Left ventricle myocardium superior (tissue), 1 donor: ENCODE measurements around the gene RHOT2. TPM values are rescaled to one million over a fixed set of nuclear protein-coding genes. Genes with fewer than 3 reads are reported as not detected.
A peak's percentile ranks its signal among the peaks of the same experiment; 100 is the strongest.

Experiments
- ATAC-seq: fragments of 200-7000 bp; cut with Tn5 transposase; one replicate; pipeline ENCODE4 v1.9.1; 2020; ENCODE audit warnings: mild to moderate bottlenecking, moderate library complexity
- DNase-seq: peaks from one replicate; pipeline ENCODE4 v3.0.0-alpha.2; 2020
- intact Hi-C: fragments of 100-400 bp; cut with micrococcal nuclease; formaldehyde crosslinking; loops from one replicate; pipeline ENCODE4 v1.11.0; 2022
- total RNA-seq: library from RNA; stranded (reverse); fragmentation: NEBNext Ultra II Directional; extraction: Animal tissue kit (Norgen Biotek cat#: 25700); gene quantifications from one replicate; pipeline ENCODE4 v1.2.1, GENCODE V29; 2021
- donor health status: DM: no; HTN: yes; CAD: no; lungs with severe emphysema.

Gene RHOT2
- total RNA-seq, 1 donor from 2014 or later = 88.8 TPM

DNA sequence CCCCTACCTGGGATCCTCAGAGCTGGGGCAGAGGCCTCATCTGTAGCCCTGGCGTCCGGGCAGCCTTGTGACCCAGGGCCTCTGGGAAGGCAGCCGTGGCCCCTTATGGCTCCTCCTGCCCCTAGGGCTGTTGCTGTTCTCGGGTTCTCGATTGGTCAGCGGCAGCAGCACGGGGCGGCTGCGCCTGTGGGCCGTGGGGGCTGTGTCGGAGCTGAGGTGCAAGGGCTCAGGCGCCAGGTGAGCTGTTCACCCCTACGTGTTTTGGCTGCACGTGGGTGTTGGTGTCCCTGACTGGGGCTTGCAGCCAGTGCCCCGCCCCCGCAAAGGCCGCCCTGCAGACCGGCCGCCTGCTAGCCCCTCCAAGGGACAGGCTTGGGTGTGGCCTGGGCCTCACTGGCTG lies 5.8 kb upstream of the RHOT2 start:
- DNase-seq (no peak), ATAC-seq (no peak)
- intact Hi-C loops = no loop called here

DNA sequence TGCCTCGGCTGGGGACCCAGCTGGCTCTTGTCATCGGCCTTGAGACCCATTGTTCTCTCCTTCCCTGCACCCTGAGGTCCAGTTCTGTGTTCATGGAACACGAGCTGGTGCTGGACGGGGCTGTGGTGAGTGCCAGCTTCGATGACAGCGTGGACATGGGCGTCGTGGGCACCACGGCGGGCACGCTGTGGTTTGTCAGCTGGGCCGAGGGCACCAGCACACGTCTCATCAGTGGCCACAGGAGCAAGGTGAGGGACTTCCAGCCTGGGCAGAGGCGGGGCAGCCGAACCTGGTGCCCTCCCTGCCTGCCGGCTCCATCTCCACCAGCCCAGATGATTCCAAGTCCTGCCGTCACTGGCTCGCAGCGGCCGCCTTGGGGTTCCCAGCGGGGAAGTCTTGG lies 5.3 kb upstream of the RHOT2 start:
- DNase-seq (no peak), ATAC-seq (no peak)
- intact Hi-C loops = no loop called here

DNA sequence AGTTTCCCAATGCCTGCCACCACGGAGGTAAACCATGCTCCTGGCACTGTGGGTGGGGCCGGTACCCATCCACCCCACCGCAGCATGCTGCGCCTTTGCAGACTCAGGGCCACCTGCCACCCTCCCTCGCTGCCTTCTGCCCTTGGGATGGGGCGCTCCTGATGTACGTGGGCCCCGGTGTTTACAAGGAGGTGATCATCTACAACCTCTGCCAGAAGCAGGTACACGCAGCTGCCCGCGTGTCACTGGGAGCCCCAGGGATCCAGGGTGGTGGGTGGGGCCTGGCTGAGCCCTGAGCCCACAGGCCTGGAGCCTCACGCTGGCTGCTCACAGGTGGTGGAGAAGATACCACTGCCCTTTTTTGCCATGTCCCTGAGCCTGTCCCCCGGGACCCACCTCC lies 1.4 kb upstream of the RHOT2 start:
- ATAC-seq (no peak), DNase-seq (no peak)
- intact Hi-C loops = no loop called here

- intact Hi-C loops = no loop called here
- DNase-seq (no peak), ATAC-seq (no peak)
These were observed 686 bp upstream of the RHOT2 start for GRCh38 chr16:667113-667779.

GRCh38 chr16:668519-669171 lies 713 bp downstream of the RHOT2 start:
- intact Hi-C loops = no loop called here

GRCh38 chr16:669666-670065 lies 1.7 kb downstream of the RHOT2 start:
- ATAC-seq (no peak), DNase-seq (no peak)

More at GRCh38 chr16:668519-669171, 713 bp downstream of the RHOT2 start:
- no peak for DNase-seq
- ATAC-seq = peak; percentile 3

DNA sequence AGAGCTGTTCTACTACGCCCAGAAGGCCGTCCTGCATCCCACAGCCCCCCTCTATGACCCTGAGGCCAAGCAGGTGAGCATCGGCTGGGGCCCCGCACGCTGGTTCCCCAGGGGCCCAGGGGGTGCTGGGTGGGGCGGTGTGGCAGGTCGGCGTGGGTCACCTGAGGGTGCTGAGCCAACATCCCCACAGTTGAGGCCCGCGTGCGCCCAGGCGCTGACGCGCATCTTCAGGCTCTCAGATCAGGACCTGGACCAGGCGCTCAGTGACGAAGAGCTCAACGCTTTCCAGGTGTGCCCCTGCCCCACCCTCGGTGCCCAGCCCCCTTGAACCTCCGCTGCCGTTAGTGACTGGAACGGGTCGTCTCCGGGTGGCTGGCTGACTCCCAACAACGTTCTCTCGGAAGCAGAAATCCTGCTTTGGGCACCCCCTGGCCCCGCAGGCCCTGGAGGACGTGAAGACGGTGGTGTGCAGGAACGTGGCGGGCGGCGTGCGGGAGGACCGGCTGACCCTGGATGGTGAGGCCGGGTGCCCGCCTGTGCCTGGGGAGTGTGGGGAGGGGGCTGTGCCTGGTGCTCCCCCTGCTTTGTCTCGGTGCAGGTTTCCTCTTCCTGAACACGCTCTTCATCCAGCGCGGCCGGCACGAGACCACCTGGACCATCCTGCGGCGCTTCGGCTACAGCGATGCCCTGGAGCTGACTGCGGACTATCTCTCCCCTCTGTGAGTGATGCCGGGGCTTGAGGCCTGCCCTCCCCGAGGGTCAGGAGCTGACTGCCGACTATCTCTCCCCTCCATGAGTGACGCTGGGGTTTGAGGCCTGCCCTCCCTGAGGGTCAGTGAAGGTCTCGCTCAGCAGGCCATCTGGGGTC lies 2.8 kb downstream of the RHOT2 start:
- ATAC-seq (no peak), DNase-seq (no peak)
- intact Hi-C loops = no loop called here

More at GRCh38 chr16:669666-670065, 1.7 kb downstream of the RHOT2 start:
- intact Hi-C loops = no loop called here

GRCh38 chr16:671353-672131 lies 3.6 kb downstream of the RHOT2 start:
- DNase-seq (no peak), ATAC-seq (no peak)
- intact Hi-C loops = no loop called here

- DNase-seq = no peak
- intact Hi-C loops = no loop called here
- ATAC-seq = no peak
These were observed 4.4 kb downstream of the RHOT2 start for GRCh38 chr16:672371-672770.

GRCh38 chr16:672851-673250 lies 4.9 kb downstream of the RHOT2 start:
- ATAC-seq = no peak
- intact Hi-C loops = no loop called here

GRCh38 chr16:673399-673991 lies 5.6 kb downstream of the RHOT2 start:
- ATAC-seq (no peak), DNase-seq (no peak)
- intact Hi-C loops = no loop called here

More at GRCh38 chr16:672851-673250, 4.9 kb downstream of the RHOT2 start:
- DNase-seq = no peak

- peak; percentile 16 for ATAC-seq
- intact Hi-C loops = no loop called here
- no peak for DNase-seq
These were observed 6.4 kb downstream of the RHOT2 start for GRCh38 chr16:674214-674881.

DNA sequence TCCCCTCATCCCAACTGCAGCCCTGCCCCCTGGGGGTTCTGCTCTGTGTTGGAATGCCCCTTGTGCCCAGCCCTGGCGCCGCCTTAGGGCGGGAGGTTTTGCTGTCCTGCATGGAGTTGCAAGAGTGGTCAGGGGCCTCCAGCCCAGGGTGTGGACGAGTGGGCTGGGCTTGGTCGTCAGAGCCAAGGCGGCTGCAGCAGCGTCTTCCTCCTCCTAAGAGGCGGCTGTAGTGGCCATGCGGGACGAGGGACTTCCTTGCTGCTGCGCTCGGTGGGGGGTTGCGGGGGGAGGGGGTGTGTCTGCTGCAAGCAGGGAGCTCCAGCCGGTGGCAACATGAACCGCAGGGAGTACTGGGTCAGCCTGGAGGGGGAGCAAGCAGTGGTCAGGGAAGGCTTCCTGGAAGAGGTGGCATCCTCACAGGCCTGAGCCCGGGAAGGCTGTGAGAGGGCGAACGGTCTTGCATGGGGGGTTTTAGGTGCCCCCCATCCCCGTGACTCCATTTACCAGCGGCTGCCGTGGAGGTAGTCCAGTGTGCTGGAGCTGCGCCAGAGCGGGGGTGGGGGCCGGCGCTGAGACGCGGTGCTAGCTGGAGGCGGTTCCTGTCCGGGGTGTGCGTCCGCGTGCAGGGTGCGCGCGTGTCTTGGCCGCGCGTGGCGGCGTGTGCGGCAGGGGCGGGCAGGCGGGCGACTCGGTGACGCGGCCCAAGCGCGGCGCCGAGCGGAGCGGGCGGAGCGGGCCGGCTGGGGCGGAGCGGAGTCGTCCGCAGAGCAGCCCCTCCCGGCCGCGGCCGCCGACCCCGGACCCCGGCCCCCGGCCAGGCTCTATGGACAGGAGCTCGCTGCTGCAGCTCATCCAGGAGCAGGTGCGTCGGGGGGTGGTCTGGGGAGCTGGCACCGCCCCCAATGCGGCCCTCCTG lies 7.3 kb downstream of the RHOT2 start, which contains the start of gene RHBDL1:
Gene RHBDL1 (plus strand): TSS at position 704 of the 916 bp plus-strand sequence. CDS start 120 bp downstream, at position 824.
- no peak for ATAC-seq
- peak; percentile 69 for DNase-seq
- intact Hi-C loops = no loop called here

- intact Hi-C loops = no loop called here
- no peak for ATAC-seq
- no peak for DNase-seq
These were observed 8.1 kb downstream of the RHOT2 start for GRCh38 chr16:675884-676564.

- intact Hi-C loops = no loop called here
- ATAC-seq (no peak), DNase-seq (no peak)
These were observed 8.6 kb downstream of the RHOT2 start for GRCh38 chr16:676565-676902.

GRCh38 chr16:676913-677312 lies 9.0 kb downstream of the RHOT2 start:
- intact Hi-C loops = no loop called here
- ATAC-seq = no peak

More at GRCh38 chr16:676913-677312, 9.0 kb downstream of the RHOT2 start:
- DNase-seq = no peak
